ENCODE measurements around the gene KCNIP2.

The KCNIP2 gene

GRCh38 chr10:101781655-101781983 is 62.0 kb downstream of the KCNIP2 start:
- DNase-seq: no peak

GRCh38 chr10:101780818-101781654 is 62.6 kb downstream of the KCNIP2 start:
- DNase-seq: peak; percentile 97

GRCh38 chr10:101780187-101780817 is 63.3 kb downstream of the KCNIP2 start:
- DNase-seq: no peak

GRCh38 chr10:101779544-101780186 is 63.9 kb downstream of the KCNIP2 start:
- peak; percentile 98 for DNase-seq

GRCh38 chr10:101778781-101779543 is 64.6 kb downstream of the KCNIP2 start:
- no peak for DNase-seq

GRCh38 chr10:101778151-101778780 is 65.3 kb downstream of the KCNIP2 start:
- no peak for DNase-seq

GRCh38 chr10:101777619-101778145 is 65.9 kb downstream of the KCNIP2 start:
- no peak for DNase-seq

GRCh38 chr10:101776161-101776817 is 67.3 kb downstream of the KCNIP2 start:
- no peak for DNase-seq

All from 8988T (cell line).